GM19328 (cell line): Measurements from ENCODE around the gene USP35.
A peak's percentile ranks its signal among the peaks of the same experiment; 100 is the strongest.

Experiments used
- ATAC-seq: cut with Tn5 transposase; IDR thresholded peaks from one replicate; pipeline ENCODE4 v1.9.1; 2021; ENCODE audit warnings: mild to moderate bottlenecking, moderate library complexity; ENCODE audit not compliant: unreplicated experiment

Gene USP35

DNA sequence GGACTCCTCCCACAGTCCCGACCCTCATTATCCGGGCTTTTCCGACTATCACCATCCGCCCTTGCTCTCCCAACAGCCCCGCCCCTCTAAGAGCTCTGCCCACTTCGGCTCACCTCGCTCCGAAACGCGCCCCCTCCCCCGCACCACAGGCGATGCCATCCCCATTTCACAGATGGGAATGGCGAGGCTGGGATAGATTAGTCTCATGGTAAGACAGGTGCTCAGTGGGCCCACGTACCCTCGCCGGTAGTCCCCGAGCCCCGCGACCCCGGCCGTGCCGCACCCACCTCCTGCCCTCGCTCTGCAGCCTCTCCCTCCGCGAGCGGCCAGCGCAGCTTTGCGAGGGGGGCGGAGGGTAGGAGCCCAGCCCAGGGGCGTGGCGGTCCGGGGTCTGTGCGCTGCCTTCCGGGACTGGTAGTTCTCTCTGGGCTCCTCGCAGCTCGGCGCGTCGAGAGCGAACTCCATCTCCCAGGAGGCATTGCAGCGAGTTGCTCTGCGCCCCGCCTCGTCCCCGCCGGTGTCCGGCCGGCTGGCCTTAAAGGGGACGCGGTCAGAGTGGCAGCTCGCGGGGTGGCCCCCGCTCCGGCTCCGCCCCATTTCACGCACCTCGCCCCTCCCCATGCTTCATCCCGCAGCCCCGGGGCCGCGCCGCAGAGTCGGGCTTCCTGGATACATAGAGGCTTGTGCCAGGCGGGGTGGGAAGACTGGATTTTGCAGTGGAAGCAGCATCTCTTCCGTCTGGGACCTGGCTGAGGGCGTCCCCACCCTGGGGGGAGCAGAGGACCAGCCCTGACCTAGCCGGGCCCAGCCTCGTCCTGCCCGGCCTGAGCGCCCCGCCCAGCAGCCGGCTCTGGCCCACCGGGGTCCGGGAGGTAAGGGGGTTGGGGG, at the start of gene USP35, which contains the start of gene KCTD21:
USP35 (plus strand) TSS at position 634 of the 888 bp plus-strand sequence. CDS start 7,327 bp downstream, outside the sequence.
KCTD21 (minus strand) TSS at position 341 of the 888 bp plus-strand sequence. CDS start 14,072 bp downstream, outside the sequence.
- peak; percentile 89 for ATAC-seq

DNA sequence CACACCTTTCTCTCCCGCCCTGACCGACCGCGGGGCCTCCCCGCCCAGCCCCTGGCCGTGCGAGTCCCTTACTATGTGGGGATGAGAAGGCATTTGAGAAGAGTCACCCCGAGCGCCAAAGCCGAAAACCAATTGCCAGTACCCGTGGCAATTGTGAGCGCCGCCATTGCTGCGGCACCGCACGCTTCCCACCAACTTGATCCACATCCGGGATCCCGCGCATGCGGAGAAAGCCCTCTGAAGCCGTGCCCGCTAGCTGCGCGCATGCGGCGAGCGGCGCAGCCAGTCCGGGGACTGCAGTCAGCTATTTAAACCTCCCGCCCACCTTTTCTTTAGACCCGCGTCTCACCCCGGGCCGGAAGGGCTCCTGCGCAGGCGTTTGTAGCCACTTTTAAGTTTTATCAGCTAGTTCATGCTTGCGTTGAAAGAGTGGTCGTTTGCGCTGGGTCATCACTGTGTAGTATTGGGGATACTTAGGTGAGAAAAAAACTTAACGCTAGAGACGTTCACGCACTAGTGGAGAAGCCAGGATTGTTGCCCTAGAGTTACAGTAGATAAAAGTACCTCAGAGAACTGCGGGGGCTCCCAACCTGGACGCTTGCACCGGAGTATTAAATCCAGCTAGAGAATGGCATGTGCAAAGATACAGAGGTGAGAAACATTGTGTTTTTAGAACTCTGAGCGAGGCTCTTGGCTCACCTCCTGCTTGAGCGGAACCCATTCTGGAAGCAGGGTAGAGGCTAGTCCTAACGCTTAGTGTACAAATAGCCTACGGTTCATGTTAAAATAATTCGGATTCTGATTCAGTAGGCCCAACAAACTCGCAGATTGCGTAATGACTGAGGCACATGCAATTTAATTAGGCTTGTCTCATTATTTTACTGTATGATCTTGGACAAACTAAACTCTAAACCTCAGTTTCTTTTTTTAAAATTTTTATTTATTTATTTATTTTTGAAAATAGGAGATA, 49.0 kb upstream of the USP35 start, which contains the start of gene ALG8:
ALG8 (minus strand) TSS at position 205 of the 970 bp plus-strand sequence; CDS start at position 167, 38 bp downstream.
- peak; percentile 95 for ATAC-seq

DNA sequence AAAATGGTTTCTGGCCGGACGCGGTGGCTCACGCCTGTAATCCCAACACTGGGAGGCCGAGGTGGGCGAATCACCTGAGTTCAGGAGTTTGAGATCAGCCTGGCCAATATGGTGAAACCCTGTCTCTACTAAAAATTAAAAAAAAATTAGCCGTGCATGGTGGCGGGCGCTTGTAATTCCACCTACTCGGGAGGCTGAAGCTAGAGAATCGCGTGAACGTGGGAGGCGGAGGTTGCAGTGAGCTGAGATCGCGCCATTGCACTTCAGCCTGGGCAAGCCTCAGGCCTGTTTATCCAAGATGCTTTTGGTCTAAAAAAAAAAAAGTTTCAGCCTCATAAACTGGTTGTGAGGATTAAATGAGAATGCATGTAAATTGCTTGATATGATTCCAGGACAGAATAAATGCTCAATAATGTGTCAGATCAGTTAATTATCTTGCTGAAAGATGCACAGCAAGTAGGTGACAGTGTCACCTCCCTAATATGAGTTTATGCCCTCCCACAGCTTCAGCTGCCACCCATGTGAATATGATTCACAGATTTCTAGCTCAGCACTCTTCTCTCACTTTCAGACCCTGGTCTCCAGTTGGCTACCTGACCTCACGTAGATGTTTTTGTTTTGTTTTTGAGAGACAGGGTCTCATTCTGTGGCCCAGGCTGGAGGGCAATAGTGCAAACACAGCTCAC, 48.2 kb upstream of the USP35 start:
- no peak for ATAC-seq

DNA sequence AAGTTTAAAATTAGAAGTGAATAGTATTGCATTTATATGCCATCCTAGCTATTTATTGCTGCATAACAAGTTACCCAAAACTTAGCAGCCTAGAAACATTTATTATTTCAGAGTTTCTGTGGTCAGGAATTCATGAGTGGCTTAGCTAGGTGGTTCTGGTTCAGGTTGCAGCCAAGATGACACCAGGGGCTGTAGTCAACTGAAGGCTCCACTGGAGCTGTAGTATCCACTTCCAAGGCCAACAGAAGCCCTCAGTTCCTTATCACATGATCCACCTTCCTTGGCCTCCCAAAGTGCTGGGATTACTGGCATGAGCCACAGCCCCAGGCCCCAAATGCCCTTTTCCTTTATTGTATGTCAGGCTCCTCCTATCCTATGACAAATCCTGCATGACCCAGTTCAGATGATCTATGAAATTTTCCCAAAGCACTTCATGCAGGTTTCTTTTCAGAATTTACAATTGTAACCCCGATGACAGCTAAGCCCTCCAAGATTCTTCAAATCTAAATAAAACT, 43.2 kb upstream of the USP35 start:
- ATAC-seq = no peak

DNA sequence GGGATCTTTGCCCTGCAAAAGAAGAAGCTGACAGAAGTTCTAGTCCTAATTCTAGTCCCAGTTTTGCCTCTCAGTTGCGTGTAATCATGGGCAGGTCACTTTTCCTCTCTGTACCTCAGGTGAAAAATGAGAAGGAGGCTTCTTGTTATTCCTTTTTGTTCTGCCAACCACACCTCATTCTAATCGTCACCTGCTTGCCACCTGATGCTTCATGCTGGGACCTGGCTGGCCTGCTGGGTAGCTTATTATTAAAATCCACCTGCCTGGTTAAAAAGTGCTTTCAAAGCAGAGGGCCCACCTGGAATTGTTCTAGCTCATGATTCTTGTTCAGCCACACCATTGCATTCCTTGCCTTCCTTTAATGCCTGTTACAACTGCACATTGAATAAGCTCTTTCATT, 40.9 kb upstream of the USP35 start:
- ATAC-seq = no peak

DNA sequence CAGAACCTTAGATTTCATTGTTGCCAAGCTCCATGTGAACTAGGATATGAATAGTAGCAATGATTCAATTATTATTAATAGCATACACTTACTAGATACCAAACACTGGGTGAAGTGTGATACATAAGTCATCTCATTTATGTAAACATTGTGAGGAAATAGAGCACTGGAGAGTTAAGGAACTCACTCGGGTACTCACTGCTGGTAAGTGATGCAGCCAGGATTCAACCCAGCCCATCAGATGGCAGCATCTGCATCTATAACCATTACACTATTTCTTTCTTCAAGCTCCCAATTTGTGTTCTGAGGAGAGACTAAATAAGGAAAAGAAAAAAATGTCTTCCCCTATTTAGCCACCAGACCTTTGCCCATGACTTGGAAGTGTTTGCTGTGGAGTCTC, 39.1 kb upstream of the USP35 start:
- no peak for ATAC-seq

- ATAC-seq = no peak
Observed at GRCh38 chr11:78150346-78150745, 38.4 kb upstream of the USP35 start.

GRCh38 chr11:78150754-78151153, 38.0 kb upstream of the USP35 start:
- ATAC-seq = no peak

DNA sequence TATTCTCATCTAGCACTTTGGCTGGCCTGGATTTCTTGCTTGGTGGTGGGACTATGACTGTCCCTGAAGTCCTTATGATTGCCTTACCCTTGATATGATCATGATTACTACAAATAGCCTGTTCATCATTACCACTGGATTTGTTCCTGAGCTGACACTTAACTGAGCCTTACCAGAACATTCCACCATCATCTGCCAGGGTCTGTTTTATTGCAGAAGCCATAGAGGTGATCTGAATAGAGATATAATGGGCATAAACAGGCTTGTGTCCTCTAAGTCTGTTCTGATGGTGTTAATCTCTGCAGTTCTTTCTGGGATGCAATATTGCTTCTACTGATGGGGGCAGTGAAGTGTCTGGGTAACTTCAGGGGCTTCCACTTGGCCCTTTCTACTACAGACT, 36.9 kb upstream of the USP35 start:
- ATAC-seq = no peak

GRCh38 chr11:78156127-78156844, 32.4 kb upstream of the USP35 start:
- ATAC-seq = no peak

- ATAC-seq = no peak
Observed at GRCh38 chr11:78158987-78159652, 29.6 kb upstream of the USP35 start.

DNA sequence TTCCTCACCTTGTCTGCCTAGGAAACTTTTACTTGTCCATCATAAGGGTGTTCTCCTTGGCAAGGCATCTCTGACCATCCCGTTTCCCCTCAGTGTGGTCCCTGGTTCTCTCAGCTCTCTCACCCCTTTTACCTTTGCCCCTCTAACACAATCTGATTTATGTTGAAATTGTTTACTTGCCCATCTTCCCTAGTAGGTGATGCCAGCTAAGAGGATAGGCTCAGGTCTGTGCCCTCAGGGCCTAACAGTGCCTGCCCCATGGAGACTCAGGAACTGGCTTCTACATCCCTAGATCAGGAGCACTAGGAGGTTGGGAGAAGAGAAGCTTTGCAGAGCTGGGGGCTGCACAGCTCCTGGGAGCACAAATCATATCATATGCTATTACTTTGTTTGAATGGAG, 28.2 kb upstream of the USP35 start:
- no peak for ATAC-seq

DNA sequence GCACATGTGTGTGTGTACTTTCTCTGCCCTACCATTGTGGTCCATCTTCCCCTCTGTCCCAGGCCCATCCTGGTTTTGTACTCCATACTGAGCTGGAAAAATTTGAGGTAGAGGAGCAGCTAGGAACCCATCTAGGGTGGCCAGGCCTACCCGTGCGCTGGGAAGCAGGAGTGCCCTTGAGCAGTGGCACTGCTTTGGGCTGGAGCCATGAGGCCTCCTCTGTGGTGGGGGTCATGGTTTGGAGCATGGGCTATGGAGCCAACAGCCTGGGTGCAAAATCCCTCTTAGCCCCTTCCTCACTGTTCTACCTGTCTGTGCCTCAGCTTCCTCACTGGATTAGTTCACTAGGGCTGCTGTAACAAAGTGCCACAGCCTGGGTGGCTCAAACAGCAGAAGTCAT, 27.4 kb upstream of the USP35 start:
- no peak for ATAC-seq

DNA sequence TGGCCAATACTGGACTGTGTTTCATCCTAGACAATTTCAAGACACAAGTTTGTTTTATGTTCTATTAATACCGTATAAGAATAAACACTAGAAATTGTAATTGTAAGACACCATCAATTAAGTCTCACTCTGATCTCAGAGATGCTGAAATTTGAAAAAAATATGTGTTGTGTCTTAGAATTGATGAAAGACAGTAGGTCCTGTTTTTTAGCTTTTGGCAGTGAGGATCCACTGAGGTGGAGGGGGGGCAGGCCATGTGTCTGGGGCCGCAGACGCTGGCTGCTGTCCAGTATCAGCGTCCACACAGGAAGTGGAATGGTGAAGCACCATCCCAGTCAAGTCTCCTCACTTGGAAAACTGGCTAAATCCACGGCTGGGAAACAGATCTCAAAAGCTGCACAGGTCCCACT, 26.8 kb upstream of the USP35 start:
- no peak for ATAC-seq

DNA sequence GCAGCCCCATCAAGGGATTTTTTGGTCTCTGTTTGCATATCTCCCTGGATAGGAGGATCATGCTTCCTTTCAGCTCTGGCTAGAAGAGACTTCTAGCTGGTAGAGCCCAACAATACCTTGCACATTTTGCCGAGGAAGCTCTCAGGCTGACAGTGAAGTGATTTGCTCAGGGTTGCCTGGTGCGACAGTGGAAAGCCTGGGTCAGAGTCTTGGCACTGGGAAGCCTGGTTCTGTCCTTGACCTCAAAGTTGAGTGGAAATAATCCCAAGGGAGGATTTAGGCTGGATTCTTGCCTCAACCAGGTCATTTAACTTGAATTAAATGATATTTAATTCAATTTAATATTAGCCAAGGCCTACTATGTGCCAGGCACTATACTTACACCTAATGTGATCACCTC, 24.9 kb upstream of the USP35 start:
- no peak for ATAC-seq

GRCh38 chr11:78164471-78164870, 24.2 kb upstream of the USP35 start:
- ATAC-seq = no peak

- ATAC-seq = no peak
Observed at GRCh38 chr11:78166855-78167469, 21.8 kb upstream of the USP35 start.

DNA sequence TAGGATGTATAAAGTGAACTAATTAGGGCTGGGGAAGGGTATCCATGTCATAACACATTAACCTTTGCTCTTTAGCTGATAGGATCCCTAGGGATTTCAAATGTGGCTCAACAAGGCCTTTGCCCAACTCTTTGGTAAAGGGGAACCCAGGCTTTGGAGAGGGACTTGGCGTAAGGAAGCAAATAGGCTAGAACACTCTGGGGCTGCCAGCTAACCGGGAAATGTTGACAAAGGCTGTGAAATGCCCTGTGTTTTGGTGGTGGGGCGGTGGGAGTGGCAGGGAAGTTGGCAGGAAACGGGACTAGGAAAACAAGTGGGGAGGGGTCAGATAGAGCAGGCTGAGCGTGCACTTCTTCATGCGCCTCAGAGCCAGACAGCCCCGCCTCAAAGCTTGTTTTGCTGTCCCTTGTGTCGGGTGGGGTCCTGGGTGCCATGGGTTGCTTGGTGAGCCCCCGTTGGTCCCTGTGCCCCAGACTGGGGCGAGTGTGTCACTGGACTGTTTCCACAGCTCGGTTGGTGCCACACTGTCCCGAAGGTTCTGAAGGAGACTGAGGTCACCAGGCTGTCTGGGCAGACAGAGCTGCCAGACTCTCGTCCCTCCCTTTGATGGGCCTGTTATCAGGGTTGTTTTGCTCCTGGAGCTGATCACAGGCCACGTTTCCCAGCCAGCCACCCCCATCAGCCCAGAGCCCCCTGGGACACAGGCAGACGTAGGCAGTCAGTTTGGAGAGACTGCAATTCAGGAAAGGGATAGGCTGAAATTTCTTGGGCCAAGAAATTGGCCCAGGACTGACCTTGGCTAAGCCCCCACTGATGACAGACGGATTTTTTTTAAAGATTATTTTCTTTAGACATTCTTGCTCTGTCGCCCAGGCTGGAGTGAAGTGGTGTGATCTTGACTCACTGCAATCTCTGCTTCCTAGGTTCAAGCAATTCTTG, 19.9 kb upstream of the USP35 start:
- no peak for ATAC-seq
